DOHH2 (cell line): ENCODE data around the gene CD28.
"Not testable (repeated sequence)": the region's sequence is repeated elsewhere in the genome, so short reads cannot be mapped to it uniquely, and the experiment has no call there.

ENCODE experiments used
- H3F3A ChIP-seq: fragments of 200-600 bp; sonication (generic), shearing (Covaris generic); 2 replicates; pipeline ENCODE4 v1.6.0; 2016; ENCODE audit warnings: antibody characterized with exemption, mild to moderate bottlenecking; ENCODE audit not compliant: control insufficient read depth, insufficient read depth
- H3K27ac ChIP-seq: fragments of 200-600 bp; sonication (generic); 2 replicates; pipeline ENCODE4 v1.5.1; 2014; ENCODE audit warnings: low read depth, mild to moderate bottlenecking, low read length, moderate library complexity
- H3K27me3 ChIP-seq: fragments of 200-600 bp; sonication (generic); 2 replicates; pipeline ENCODE4 v1.6.1; 2014; ENCODE audit warnings: mild to moderate bottlenecking, low read length, mixed read lengths; ENCODE audit not compliant: control insufficient read depth
- H3K36me3 ChIP-seq: fragments of 200-600 bp; sonication (generic); 2 replicates; pipeline ENCODE4 v1.6.1; 2014; ENCODE audit warnings: mild to moderate bottlenecking, low read length, moderate library complexity, mixed read lengths; ENCODE audit not compliant: control insufficient read depth
- H3K4me1 ChIP-seq: fragments of 200-600 bp; sonication (generic); 2 replicates; pipeline ENCODE4 v1.6.1; 2014; ENCODE audit warnings: mild to moderate bottlenecking, low read length, mixed read lengths; ENCODE audit not compliant: control insufficient read depth
- H3K4me2 ChIP-seq: fragments of 200-600 bp; sonication (generic); 2 replicates; pipeline ENCODE4 v1.6.0; 2014; ENCODE audit warnings: mild to moderate bottlenecking, low read length, moderate library complexity
- H3K4me3 ChIP-seq: fragments of 200-600 bp; sonication (generic); 2 replicates; pipeline ENCODE4 v1.5.1; 2014; ENCODE audit warnings: mild to moderate bottlenecking, low read length, mixed read lengths
- H3K79me2 ChIP-seq: fragments of 200-600 bp; sonication (generic); 2 replicates; pipeline ENCODE4 v1.6.1; 2014; ENCODE audit warnings: mild to moderate bottlenecking, low read length, mixed read lengths; ENCODE audit not compliant: control insufficient read depth
- H3K9me2 ChIP-seq: fragments of 200-600 bp; sonication (generic); replicated peaks from 2 replicates; pipeline ENCODE4 v1.6.1; 2014; ENCODE audit warnings: mild to moderate bottlenecking, low read length, mixed read lengths; ENCODE audit not compliant: control insufficient read depth
- H3K9me3 ChIP-seq: fragments of 200-600 bp; sonication (generic); 2 replicates; pipeline ENCODE4 v1.6.1; 2014; ENCODE audit warnings: antibody characterized with exemption, low read length, mixed read lengths; ENCODE audit not compliant: control insufficient read depth, insufficient read depth
- H4K20me1 ChIP-seq: fragments of 200-600 bp; sonication (generic); 2 replicates; pipeline ENCODE4 v1.6.0; 2014; ENCODE audit warnings: low read depth, mild to moderate bottlenecking, antibody characterized with exemption, low read length, moderate library complexity; ENCODE audit not compliant: control insufficient read depth, insufficient read depth
- EZH2phosphoT487 ChIP-seq: fragments of 200-600 bp; sonication (generic); IDR thresholded peaks from 2 replicates; pipeline ENCODE4 v1.6.1; 2017; ENCODE audit warnings: borderline replicate concordance, mild to moderate bottlenecking, antibody characterized with exemption, low read length, moderate library complexity, mixed read lengths
- TF ChIP-seq, protein P1 (sequence below): fragments of 200-600 bp; sonication (generic); IDR thresholded peaks from one replicate; pipeline ENCODE4 v1.5.1; 2014; ENCODE audit warnings: antibody characterized with exemption, mild to moderate bottlenecking, low read depth, low read length; ENCODE audit not compliant: poor library complexity, severe bottlenecking

CD28 gene

GRCh38 chr2:203777030-203777429, 70.6 kb downstream of the CD28 start:
- Histone ChIP-seq H3K79me2 (no peaks in the 10 kb centered on the region), H3K4me1 (no peaks in the 10 kb centered on the region), H3K4me2 (no peak overlapping the region), H3K36me3 (no peaks in the 10 kb centered on the region), H3K4me3 (no peak overlapping the region), H3F3A (no peaks in the 10 kb centered on the region), H4K20me1 (no peaks in the 10 kb centered on the region), H3K9me2 (no peaks in the 10 kb centered on the region), H3K27me3 (no peaks in the 10 kb centered on the region), H3K27ac (no peak overlapping the region), H3K9me3 (no peaks in the 10 kb centered on the region)
- TF ChIP-seq, protein P1, sequence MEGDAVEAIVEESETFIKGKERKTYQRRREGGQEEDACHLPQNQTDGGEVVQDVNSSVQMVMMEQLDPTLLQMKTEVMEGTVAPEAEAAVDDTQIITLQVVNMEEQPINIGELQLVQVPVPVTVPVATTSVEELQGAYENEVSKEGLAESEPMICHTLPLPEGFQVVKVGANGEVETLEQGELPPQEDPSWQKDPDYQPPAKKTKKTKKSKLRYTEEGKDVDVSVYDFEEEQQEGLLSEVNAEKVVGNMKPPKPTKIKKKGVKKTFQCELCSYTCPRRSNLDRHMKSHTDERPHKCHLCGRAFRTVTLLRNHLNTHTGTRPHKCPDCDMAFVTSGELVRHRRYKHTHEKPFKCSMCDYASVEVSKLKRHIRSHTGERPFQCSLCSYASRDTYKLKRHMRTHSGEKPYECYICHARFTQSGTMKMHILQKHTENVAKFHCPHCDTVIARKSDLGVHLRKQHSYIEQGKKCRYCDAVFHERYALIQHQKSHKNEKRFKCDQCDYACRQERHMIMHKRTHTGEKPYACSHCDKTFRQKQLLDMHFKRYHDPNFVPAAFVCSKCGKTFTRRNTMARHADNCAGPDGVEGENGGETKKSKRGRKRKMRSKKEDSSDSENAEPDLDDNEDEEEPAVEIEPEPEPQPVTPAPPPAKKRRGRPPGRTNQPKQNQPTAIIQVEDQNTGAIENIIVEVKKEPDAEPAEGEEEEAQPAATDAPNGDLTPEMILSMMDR = no peak
- TF ChIP-seq EZH2phosphoT487 = no peak

DNA sequence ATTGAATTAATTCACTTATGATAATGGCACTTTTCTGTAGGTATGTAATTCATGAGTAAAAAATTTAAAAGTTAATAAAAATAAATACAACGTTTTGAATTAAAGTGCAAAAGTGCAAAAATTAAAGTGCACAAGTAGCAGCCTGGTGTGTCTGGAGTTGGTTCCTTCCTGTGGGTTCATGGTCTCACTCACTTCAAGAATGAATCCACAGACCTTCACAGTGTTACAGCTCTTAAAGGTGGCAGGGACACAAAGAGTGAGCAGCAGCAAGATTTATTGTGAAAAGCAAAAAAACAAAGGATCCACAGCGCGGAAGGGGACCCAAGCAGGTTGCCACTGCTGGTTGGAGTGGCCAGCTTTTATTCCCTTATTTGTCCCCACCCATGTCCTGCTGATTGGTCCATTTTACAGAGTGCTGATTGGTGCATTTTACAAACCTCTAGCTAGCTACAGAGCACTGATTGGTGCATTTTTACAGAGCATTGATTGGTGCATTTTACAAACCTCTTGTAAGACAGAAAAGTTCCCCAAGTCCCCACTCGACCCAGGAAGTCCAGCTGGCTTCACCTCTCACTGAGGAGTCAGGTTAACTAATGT, 73.1 kb downstream of the CD28 start:
- H3K27ac ChIP-seq, H3K27me3 ChIP-seq, H3K4me1 ChIP-seq, H3K36me3 ChIP-seq, H3F3A ChIP-seq, H3K9me3 ChIP-seq, H3K79me2 ChIP-seq, H3K9me2 ChIP-seq, H4K20me1 ChIP-seq, H3K4me3 ChIP-seq, H3K4me2 ChIP-seq: not testable (repeated sequence)

DNA sequence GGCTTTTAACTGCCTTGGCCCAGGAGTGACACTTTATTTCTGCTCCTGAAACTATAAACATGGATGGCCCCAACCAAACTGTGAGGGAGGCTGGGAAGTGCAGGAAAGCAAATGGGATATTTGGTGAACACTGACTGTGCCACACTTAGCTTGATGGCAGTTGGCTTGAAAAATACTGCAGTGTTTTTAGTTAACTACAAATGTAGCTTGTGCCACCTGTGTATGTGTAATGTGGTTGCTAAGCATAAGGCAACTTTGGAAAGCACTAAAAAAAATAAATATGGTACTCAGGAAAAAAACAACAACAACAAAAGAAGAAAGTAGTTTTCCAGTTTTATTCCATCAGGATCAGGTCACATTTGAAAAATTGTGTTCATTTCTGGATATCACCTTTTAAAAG, 73.8 kb downstream of the CD28 start:
- TF ChIP-seq EZH2phosphoT487 = no peak
- TF ChIP-seq, protein P1 = no peak
- H3F3A ChIP-seq = no peaks in the 10 kb centered on the region
- no peaks in the 10 kb centered on the region for H3K9me3 ChIP-seq
- H3K27me3 ChIP-seq = no peaks in the 10 kb centered on the region
- no peaks in the 10 kb centered on the region for H3K36me3 ChIP-seq
- no peak overlapping the region for H3K4me3 ChIP-seq
- no peak overlapping the region for H3K27ac ChIP-seq
- H3K9me2 ChIP-seq = no peaks in the 10 kb centered on the region
- H3K4me2 ChIP-seq = no peak overlapping the region
- H4K20me1 ChIP-seq = no peaks in the 10 kb centered on the region
- no peaks in the 10 kb centered on the region for H3K4me1 ChIP-seq
- H3K79me2 ChIP-seq = no peaks in the 10 kb centered on the region

DNA sequence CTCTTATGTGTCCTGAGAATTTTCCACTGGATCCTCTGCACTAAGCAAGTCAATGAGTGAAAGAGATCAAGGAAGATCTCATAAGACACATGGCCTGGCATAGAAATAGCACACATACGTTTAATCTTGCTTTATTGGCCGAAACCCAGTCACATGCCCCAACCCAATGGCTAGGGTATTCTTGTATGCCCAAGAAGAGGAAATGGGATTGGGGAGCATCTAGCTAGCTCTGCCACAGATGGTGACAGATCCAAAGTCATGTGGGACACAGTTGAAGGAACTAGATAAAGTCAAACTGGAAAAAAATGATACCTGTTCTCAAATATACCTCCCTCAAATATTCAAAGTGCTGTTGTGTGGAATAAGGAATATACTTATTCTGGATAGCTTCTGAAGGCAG, 74.7 kb downstream of the CD28 start:
- H3K27ac ChIP-seq = no peak overlapping the region
- H3K27me3 ChIP-seq = no peaks in the 10 kb centered on the region

More for the DNA sequence above, 74.7 kb downstream of the CD28 start:
- Histone ChIP-seq H3F3A (no peaks in the 10 kb centered on the region), H3K36me3 (no peaks in the 10 kb centered on the region), H3K79me2 (no peaks in the 10 kb centered on the region), H3K9me3 (no peaks in the 10 kb centered on the region), H3K4me3 (no peak overlapping the region), H4K20me1 (no peaks in the 10 kb centered on the region), H3K4me1 (no peaks in the 10 kb centered on the region), H3K9me2 (no peaks in the 10 kb centered on the region), H3K4me2 (no peak overlapping the region)
- TF ChIP-seq, protein P1 = no peak
- no peak for TF ChIP-seq EZH2phosphoT487
